Panc1 (cell line): Measurements from ENCODE around the gene IPP. TPM values are rescaled to one million over a fixed set of nuclear protein-coding genes. Genes with fewer than 3 reads are reported as not detected.

ENCODE experiments used
- ATAC-seq: fragments of 200-7000 bp; cut with Tn5 transposase; 2 replicates; pipeline ENCODE4 v1.9.1; 2020; ENCODE audit warnings: mild to moderate bottlenecking, moderate library complexity
- BruUV-seq: library from RNA; stranded (reverse); fragments of 400-500 nt; replicated peaks from 2 replicates; lab custom pipeline; 2021; lab: Mats Ljungman, UMichigan
- CTCF ChIA-PET: fragments of 300-600 bp; sonication (Branson Sonifier 250); formaldehyde crosslinking; loops from one replicate; lab custom pipeline; 2022; ENCODE audit warnings: antibody characterized with exemption; lab: Charles Lee
- POLR2A ChIA-PET: fragments of 300-600 bp; sonication (Branson Sonifier 250); formaldehyde crosslinking; loops from one replicate; lab custom pipeline; 2022; ENCODE audit warnings: antibody characterized with exemption; lab: Charles Lee
- DNase-seq: peaks from one replicate; pipeline ENCODE4 v3.0.0-alpha.2; 2010; ENCODE audit warnings: low read depth, low spot score
- H3K27ac ChIP-seq: 2 replicates; pipeline ENCODE4 v1.5.1; 2011; ENCODE audit warnings: mild to moderate bottlenecking, low read length, inconsistent platforms
- H3K27me3 ChIP-seq: fragments of 200-500 bp; sonication (Bioruptor generic); 2 replicates; pipeline ENCODE4 v1.6.0; 2014; ENCODE audit warnings: low read length, inconsistent platforms; ENCODE audit not compliant: control insufficient read depth, insufficient read depth
- H3K36me3 ChIP-seq: fragments of 200-500 bp; sonication (Bioruptor generic); 2 replicates; pipeline ENCODE4 v1.5.1; 2014; ENCODE audit warnings: inconsistent platforms, mild to moderate bottlenecking, low read length, moderate library complexity; ENCODE audit not compliant: control insufficient read depth, insufficient read depth
- H3K4me1 ChIP-seq: 2 replicates; pipeline ENCODE4 v1.5.1; 2011; ENCODE audit warnings: inconsistent platforms, mild to moderate bottlenecking, low read length, moderate library complexity; ENCODE audit not compliant: control insufficient read depth, insufficient read depth
- H3K4me3 ChIP-seq, 2 experiments: 2 replicates each; pipeline ENCODE4 v1.5.1; 2011 to 2012; ENCODE audit warnings: low read depth in 2 of 2, low read length in 2 of 2, mild to moderate bottlenecking in 2 of 2, inconsistent platforms in 1 of 2, moderate library complexity in 1 of 2
- H3K9me3 ChIP-seq: fragments of 200-500 bp; sonication (Bioruptor generic); 2 replicates; pipeline ENCODE4 v1.5.1; 2014; ENCODE audit warnings: low read depth, mild to moderate bottlenecking, inconsistent platforms, low read length, moderate library complexity; ENCODE audit not compliant: control insufficient read depth, insufficient read depth
- CTCF ChIP-seq: fragments of 450-650 bp; IDR thresholded peaks from 2 replicates; pipeline ENCODE4 v1.5.1; 2017; ENCODE audit warnings: mild to moderate bottlenecking
- POLR2AphosphoS5 ChIP-seq: IDR thresholded peaks from 2 replicates; pipeline ENCODE4 v1.6.1; 2012; ENCODE audit warnings: mild to moderate bottlenecking, low read depth, low read length, moderate library complexity
- REST ChIP-seq, 2 experiments: IDR thresholded peaks; 2 replicates each; pipeline ENCODE4 v1.6.1; 2011 to 2012; ENCODE audit warnings: low read depth in 2 of 2, control low read depth in 1 of 2, low read length in 1 of 2, mild to moderate bottlenecking in 1 of 2, moderate library complexity in 1 of 2; ENCODE audit not compliant: insufficient read depth in 1 of 2
- SIN3A ChIP-seq: IDR thresholded peaks from 2 replicates; pipeline ENCODE4 v1.6.1; 2012; ENCODE audit warnings: low read depth, mild to moderate bottlenecking, low read length, moderate library complexity, borderline replicate concordance; ENCODE audit not compliant: insufficient read depth
- TCF7L2 ChIP-seq: IDR thresholded peaks from 2 replicates; pipeline ENCODE4 v1.6.1; 2011; ENCODE audit warnings: mild to moderate bottlenecking, low read depth, low read length, inconsistent platforms
- in situ Hi-C: cut with HindIII; loops from 2 replicates; pipeline ENCODE4 v1.10.0; 2016; ENCODE audit warnings: low sequenced_read_pairs, low pct_unique_long_range_greater_than_20kb
- intact Hi-C: fragments of 100-400 bp; cut with micrococcal nuclease; formaldehyde crosslinking; loops from one replicate; pipeline ENCODE4 v1.10.0; 2022; ENCODE audit not compliant: unreplicated experiment
- total RNA-seq: library from RNA; stranded (reverse); gene quantifications from one replicate; pipeline ENCODE4 v1.2.1, GENCODE V29; 2021; ENCODE audit not compliant: unreplicated experiment

The IPP gene
- total RNA-seq, 1 experiment from 2014 or later, result 28.8 TPM

- DNase-seq (no peak), ATAC-seq (no peak)
- Histone ChIP-seq H3K9me3 (no peaks in the 10 kb centered on the region), H3K4me1 (no peaks in the 10 kb centered on the region), H3K36me3 (peaks cover 34% of the 10 kb centered on the region), H3K4me3 (no peak overlapping the region), H3K27ac (no peak overlapping the region), H3K27me3 (no peaks in the 10 kb centered on the region)
- intact Hi-C loops (no loop called here), in situ Hi-C loops (no loop called here)
- no TSS peak for BruUV-seq
- ChIA-PET POLR2A (no interaction called here), CTCF (no interaction called here)
- TF ChIP-seq CTCF (no peak), POLR2AphosphoS5 (no peak), REST (IDR thresholded peaks at IDR 0.05; ENCODE audit: insufficient read depth in 1 of 2, low read depth in 2 of 2, low read length in 1 of 2) (no peak), SIN3A (no peak), TCF7L2 (no peak)
Measured at GRCh38 chr1:45659222-45659621, 91.2 kb downstream of the IPP start.

- Histone ChIP-seq H3K27me3 (no peaks in the 10 kb centered on the region), H3K4me3 (no peak overlapping the region), H3K9me3 (no peaks in the 10 kb centered on the region), H3K4me1 (no peaks in the 10 kb centered on the region), H3K27ac (no peak overlapping the region), H3K36me3 (peaks cover 38% of the 10 kb centered on the region)
- POLR2A ChIA-PET, result interaction anchor here (1.0 kb wide), 1 partner anchor 28 kb away, joined by 3 read pairs; the partner anchor contains the start of gene GPBP1L1
- ATAC-seq (no peak), DNase-seq (no peak)
- no TSS peak for BruUV-seq
- CTCF ChIA-PET, result no interaction called here
- intact Hi-C loops (no loop called here), in situ Hi-C loops (no loop called here)
- TF ChIP-seq CTCF, result no peak
Measured at GRCh38 chr1:45658171-45658570, 92.3 kb downstream of the IPP start.
